ENCODE results near the gene FAM162A. TPM values are rescaled to one million over a fixed set of nuclear protein-coding genes. Genes with fewer than 3 reads are reported as not detected.
A peak's percentile ranks its signal among the peaks of the same experiment; 100 is the strongest.

Gene FAM162A
- polyA plus RNA-seq, 1 donor from 2014 or later = 76.7 TPM

- H3K4me3 Mint-ChIP-seq = no peak overlapping the region
- no peak overlapping the region for H3K27ac Mint-ChIP-seq
These were observed 13.2 kb downstream of the FAM162A start for GRCh38 chr3:122397201-122397600.

GRCh38 chr3:122398920-122399319 lies 14.9 kb downstream of the FAM162A start:
- H3K4me1 Mint-ChIP-seq = no peaks in the 10 kb centered on the region
- no peaks in the 10 kb centered on the region for H3K9me3 Mint-ChIP-seq
- no peak overlapping the region for H3K27ac Mint-ChIP-seq
- no peaks in the 10 kb centered on the region for H3K27me3 Mint-ChIP-seq
- no peak overlapping the region for H3K4me3 Mint-ChIP-seq
- H3K36me3 Mint-ChIP-seq = peaks cover 6% of the 10 kb centered on the region

More at GRCh38 chr3:122397201-122397600, 13.2 kb downstream of the FAM162A start:
- no peaks in the 10 kb centered on the region for H3K27me3 Mint-ChIP-seq
- no peaks in the 10 kb centered on the region for H3K9me3 Mint-ChIP-seq
- peaks cover 5% of the 10 kb centered on the region for H3K36me3 Mint-ChIP-seq
- H3K4me1 Mint-ChIP-seq = peaks cover 2 to 6% (median 3%) of the 10 kb centered on the region in 3 donors

GRCh38 chr3:122403489-122403888 lies 19.5 kb downstream of the FAM162A start:
- peaks cover 1% of the 10 kb centered on the region for H3K36me3 Mint-ChIP-seq
- H3K27ac Mint-ChIP-seq = no peak overlapping the region
- no peak overlapping the region for H3K4me3 Mint-ChIP-seq

GRCh38 chr3:122405015-122405414 lies 21.0 kb downstream of the FAM162A start:
- Mint-ChIP-seq H3K27me3 (no peaks in the 10 kb centered on the region), H3K27ac (no peak overlapping the region), H3K9me3 (no peaks in the 10 kb centered on the region), H3K36me3 (peaks cover 1% of the 10 kb centered on the region), H3K4me3 (no peak overlapping the region), H3K4me1 (peaks cover 9 to 18% (median 15%) of the 10 kb centered on the region in 3 donors)

More at GRCh38 chr3:122403489-122403888, 19.5 kb downstream of the FAM162A start:
- Mint-ChIP-seq H3K4me1 (peaks cover 0 to 5% (median 2%) of the 10 kb centered on the region in 3 donors), H3K27me3 (no peaks in the 10 kb centered on the region), H3K9me3 (no peaks in the 10 kb centered on the region)

- no peak overlapping the region for H3K27ac Mint-ChIP-seq
- peaks cover 1% of the 10 kb centered on the region for H3K36me3 Mint-ChIP-seq
- H3K9me3 Mint-ChIP-seq = no peaks in the 10 kb centered on the region
- no peaks in the 10 kb centered on the region for H3K27me3 Mint-ChIP-seq
- no peak overlapping the region for H3K4me3 Mint-ChIP-seq
- peaks cover 10 to 19% (median 19%) of the 10 kb centered on the region in 3 donors for H3K4me1 Mint-ChIP-seq
These were observed 22.2 kb downstream of the FAM162A start for GRCh38 chr3:122406198-122406597.

GRCh38 chr3:122407946-122408345 lies 24.0 kb downstream of the FAM162A start:
- Mint-ChIP-seq H3K36me3 (peaks cover 1% of the 10 kb centered on the region), H3K9me3 (no peaks in the 10 kb centered on the region), H3K4me3 (no peak overlapping the region), H3K27me3 (no peaks in the 10 kb centered on the region), H3K27ac (no peak overlapping the region), H3K4me1 (peaks cover 15 to 31% (median 22%) of the 10 kb centered on the region in 3 donors)

GRCh38 chr3:122409446-122409845 lies 25.5 kb downstream of the FAM162A start:
- H3K4me1 Mint-ChIP-seq = peaks cover 20 to 45% (median 28%) of the 10 kb centered on the region in 3 donors
- peak overlapping the region; percentile 48 to 86 (median 64) for H3K4me3 Mint-ChIP-seq
- H3K27ac Mint-ChIP-seq = peak overlapping the region; percentile 87 to 94 (median 91)

GRCh38 chr3:122410111-122410510 lies 26.1 kb downstream of the FAM162A start:
- Mint-ChIP-seq H3K36me3 (peaks cover 3% of the 10 kb centered on the region), H3K27ac (peak overlapping the region; percentile 87 to 94 (median 91)), H3K4me3 (peak overlapping the region in 2 of 4 donors; percentile 8 to 48), H3K9me3 (no peaks in the 10 kb centered on the region), H3K4me1 (peaks cover 25 to 52% (median 31%) of the 10 kb centered on the region in 3 donors), H3K27me3 (no peaks in the 10 kb centered on the region)

More at GRCh38 chr3:122409446-122409845, 25.5 kb downstream of the FAM162A start:
- Mint-ChIP-seq H3K36me3 (peaks cover under 1% of the 10 kb centered on the region), H3K9me3 (no peaks in the 10 kb centered on the region), H3K27me3 (no peaks in the 10 kb centered on the region)

- peak overlapping the region in 2 of 3 donors; percentile 4 to 14 for H3K27ac Mint-ChIP-seq
- H3K9me3 Mint-ChIP-seq = no peaks in the 10 kb centered on the region
- H3K4me1 Mint-ChIP-seq = peaks cover 27 to 55% (median 33%) of the 10 kb centered on the region in 3 donors
- H3K27me3 Mint-ChIP-seq = no peaks in the 10 kb centered on the region
- peaks cover 3% of the 10 kb centered on the region for H3K36me3 Mint-ChIP-seq
- H3K4me3 Mint-ChIP-seq = no peak overlapping the region
These were observed 26.7 kb downstream of the FAM162A start for GRCh38 chr3:122410639-122411038.

GRCh38 chr3:122414391-122414790 lies 30.4 kb downstream of the FAM162A start:
- H3K4me1 Mint-ChIP-seq = peaks cover 32 to 55% (median 37%) of the 10 kb centered on the region in 3 donors

GRCh38 chr3:122415104-122415744 lies 31.2 kb downstream of the FAM162A start:
- Mint-ChIP-seq H3K27me3 (no peaks in the 10 kb centered on the region), H3K36me3 (peaks cover 6% of the 10 kb centered on the region), H3K27ac (peak overlapping the region; percentile 98 to 100 (median 99)), H3K4me3 (peak overlapping the region; percentile 93 to 99 (median 97)), H3K9me3 (no peaks in the 10 kb centered on the region), H3K4me1 (peaks cover 27 to 48% (median 34%) of the 10 kb centered on the region in 3 donors)

More at GRCh38 chr3:122414391-122414790, 30.4 kb downstream of the FAM162A start:
- Mint-ChIP-seq H3K27ac (peak overlapping the region; percentile 98 to 100 (median 99)), H3K4me3 (peak overlapping the region in 3 of 4 donors; percentile 93 to 99 (median 97)), H3K27me3 (no peaks in the 10 kb centered on the region), H3K9me3 (no peaks in the 10 kb centered on the region), H3K36me3 (peaks cover 3% of the 10 kb centered on the region)

- peaks cover 31 to 45% (median 37%) of the 10 kb centered on the region in 3 donors for H3K4me1 Mint-ChIP-seq
- peak within 1 kb of the TSS; percentile 93 to 99 (median 97) for H3K4me3 Mint-ChIP-seq
- peaks cover 7% of the 10 kb centered on the region for H3K36me3 Mint-ChIP-seq
- no peaks in the 10 kb centered on the region for H3K27me3 Mint-ChIP-seq
- H3K27ac Mint-ChIP-seq = peak within 1 kb of the TSS; percentile 98 to 100 (median 99)
- no peaks in the 10 kb centered on the region for H3K9me3 Mint-ChIP-seq
These were observed 32.0 kb downstream of the FAM162A start, which contains the start of gene WDR5B for GRCh38 chr3:122415762-122416654. Gene WDR5B (minus strand): TSS chr3:122416062. CDS start chr3:122415528, 534 bp downstream.

- H3K27me3 Mint-ChIP-seq = no peaks in the 10 kb centered on the region
- H3K36me3 Mint-ChIP-seq = peaks cover 7% of the 10 kb centered on the region
- H3K4me1 Mint-ChIP-seq = peaks cover 31 to 42% (median 37%) of the 10 kb centered on the region in 3 donors
- H3K9me3 Mint-ChIP-seq = no peaks in the 10 kb centered on the region
- H3K27ac Mint-ChIP-seq = peak overlapping the region; percentile 98 to 100 (median 99)
- H3K4me3 Mint-ChIP-seq = peak overlapping the region; percentile 93 to 99 (median 97)
These were observed 33.0 kb downstream of the FAM162A start for GRCh38 chr3:122416966-122417365.

GRCh38 chr3:122421101-122421500 lies 37.1 kb downstream of the FAM162A start:
- Mint-ChIP-seq H3K27me3 (no peaks in the 10 kb centered on the region), H3K4me3 (no peak overlapping the region), H3K36me3 (peaks cover 4% of the 10 kb centered on the region), H3K4me1 (peaks cover 9 to 23% (median 13%) of the 10 kb centered on the region in 3 donors), H3K9me3 (no peaks in the 10 kb centered on the region), H3K27ac (peak overlapping the region in 1 of 3 donors; percentile 68)

GRCh38 chr3:122421836-122422235 lies 37.9 kb downstream of the FAM162A start:
- no peaks in the 10 kb centered on the region for H3K9me3 Mint-ChIP-seq
- H3K36me3 Mint-ChIP-seq = peaks cover 4% of the 10 kb centered on the region
- no peak overlapping the region for H3K27ac Mint-ChIP-seq
- no peak overlapping the region for H3K4me3 Mint-ChIP-seq
- H3K4me1 Mint-ChIP-seq = peaks cover 5 to 16% (median 9%) of the 10 kb centered on the region in 3 donors
- no peaks in the 10 kb centered on the region for H3K27me3 Mint-ChIP-seq

All from IgD-negative memory B cell (primary cell).